Tibial nerve (tissue), 4 donors: Measurements from ENCODE around the gene ADRA2B. TPM values are rescaled to one million over a fixed set of nuclear protein-coding genes. Genes with fewer than 3 reads are reported as not detected.

ENCODE experiments used
- DNase-seq, 2 donors: peaks; one replicate each; pipeline ENCODE4 v3.0.0-alpha.2; 2019; ENCODE audit warnings: low spot score in 2 of 2
- H3K27ac ChIP-seq, 4 donors: fragments of 200-600 bp; sonication (generic) in 3 of 4; one replicate each; pipeline ENCODE4 v1.5.1; 2017 to 2019; ENCODE audit warnings: mild to moderate bottlenecking in 1 of 4
- H3K27me3 ChIP-seq, 2 donors: fragments of 200-600 bp; sonication (generic) in 1 of 2; one replicate each; pipeline versions ENCODE4 v1.5.1 to v1.6.0; 2017 to 2019
- H3K36me3 ChIP-seq, 3 donors: fragments of 200-600 bp; sonication (generic); one replicate each; pipeline ENCODE4 v1.5.1; 2018 to 2019
- H3K4me1 ChIP-seq, 4 donors: fragments of 200-600 bp; sonication (generic) in 3 of 4; one replicate each; pipeline ENCODE4 v1.5.1; 2017 to 2019
- H3K4me3 ChIP-seq, 4 donors: fragments of 200-600 bp; sonication (generic) in 3 of 4; one replicate each; pipeline ENCODE4 v1.5.1; 2017 to 2019; ENCODE audit warnings: mild to moderate bottlenecking in 1 of 4, moderate library complexity in 1 of 4
- H3K9me3 ChIP-seq, 4 donors: fragments of 200-600 bp; sonication (generic) in 3 of 4; one replicate each; pipeline ENCODE4 v1.5.1; 2017 to 2019
- EP300 ChIP-seq, 2 donors: sonication (generic); formaldehyde crosslinking; IDR thresholded peaks; one replicate each; pipeline ENCODE4 v1.6.1; 2017; ENCODE audit warnings: antibody characterized with exemption in 2 of 2, mild to moderate bottlenecking in 1 of 2
- POLR2A ChIP-seq, 2 donors: fragments of 450-650 bp; IDR thresholded peaks; one replicate each; pipeline ENCODE4 v1.6.1; 2017; ENCODE audit warnings: antibody characterized with exemption in 2 of 2, mild to moderate bottlenecking in 2 of 2, moderate library complexity in 2 of 2
- WGBS, 2 donors: methylation state at CpG; one replicate each; pipeline ENCODE4 v1.1.5; 2018; 5-methylcytosine and 5-hydroxymethylcytosine counted together
- total RNA-seq, 4 donors: library from RNA; depleted of rRNA; stranded (reverse); fragments of >200 nt; gene quantifications; one replicate each; pipeline ENCODE4 v1.1.0, GENCODE V29; 2016
- TF ChIP-seq, protein P1 (sequence below), 5 experiments: fragments of 200-600 bp in 3 of 5; fragments of 450-650 bp in 2 of 5; sonication (generic) in 3 of 5; IDR thresholded peaks; one replicate each; pipeline ENCODE4 v1.5.1; 2016 to 2019; ENCODE audit warnings: antibody characterized with exemption in 5 of 5, mild to moderate bottlenecking in 3 of 5, moderate library complexity in 2 of 5

Gene ADRA2B
- total RNA-seq, 4 donors from 2014 or later = 2.1 to 5.0 (median 4.7) TPM

DNA sequence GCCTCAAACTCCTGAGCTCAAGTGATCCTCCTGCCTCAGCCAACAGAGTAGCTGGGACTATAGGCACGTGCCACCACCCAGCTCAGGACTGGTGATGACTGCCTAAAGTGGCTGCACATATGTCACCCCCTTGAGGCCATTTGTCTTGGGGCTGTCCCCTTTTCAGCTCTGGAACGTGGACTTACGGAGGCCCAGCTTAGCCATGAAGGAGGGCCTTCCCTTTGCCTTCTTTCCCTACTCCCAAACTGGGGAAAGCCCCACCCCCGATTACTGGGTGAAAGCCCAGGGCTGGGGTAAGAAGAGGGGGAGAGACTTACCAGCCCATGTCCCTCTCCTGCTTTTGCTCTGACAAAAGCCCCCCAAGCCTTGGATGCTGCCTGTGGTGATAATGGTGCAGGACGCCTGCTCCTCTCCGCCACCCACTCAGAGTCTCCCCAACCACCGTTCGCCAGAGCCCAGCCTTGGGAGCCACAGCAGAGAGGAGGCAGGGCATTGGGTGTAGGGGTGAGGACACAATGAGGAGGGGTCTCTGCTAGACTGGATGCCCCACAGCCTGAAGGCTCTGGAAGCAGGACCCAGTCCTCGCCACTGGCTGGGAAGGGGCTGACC, 31.3 kb upstream of the ADRA2B start:
- WGBS, 2 donors = 65 to 74% methylated on average over 9 of the region's 9 CpGs
- Histone ChIP-seq H3K27ac (peak overlapping the region in 1 of 4 donors; percentile 83), H3K36me3 (no peaks in the 10 kb centered on the region)

DNA sequence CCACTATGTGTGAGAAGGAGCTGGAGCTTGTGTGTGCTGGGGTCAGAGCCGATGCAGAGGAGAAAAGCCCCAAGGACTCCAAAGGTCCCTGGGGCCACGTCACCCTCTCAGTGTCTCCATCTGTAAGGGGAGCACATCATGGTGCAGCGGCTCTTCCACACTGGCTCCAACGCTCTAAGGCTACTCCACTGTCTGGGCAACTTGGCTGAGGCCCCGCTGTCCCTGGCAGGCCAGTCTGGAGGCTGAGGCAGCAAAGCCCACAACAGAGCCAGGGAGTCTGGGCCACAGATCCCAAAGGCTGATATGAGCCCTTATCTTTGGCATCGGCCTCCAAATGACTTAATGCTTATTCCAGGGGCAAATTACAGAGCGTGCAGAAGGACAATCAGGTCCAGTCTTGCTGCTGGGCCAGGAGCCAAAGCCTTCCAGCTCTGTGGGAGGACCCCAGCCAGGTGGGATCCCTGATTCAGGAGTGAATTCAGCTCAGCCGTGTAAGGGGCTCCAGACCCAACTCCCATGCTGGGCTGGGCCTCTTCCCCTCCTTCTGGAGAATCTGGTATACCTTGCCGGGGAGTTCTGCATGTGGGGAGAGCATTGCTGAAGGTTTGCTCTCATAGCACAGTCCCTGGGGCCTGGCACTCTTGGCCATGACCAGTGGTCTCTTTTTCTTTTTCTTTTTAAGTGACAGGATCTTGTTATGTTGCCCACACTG, 30.7 kb upstream of the ADRA2B start:
- no peaks in the 10 kb centered on the region for H3K9me3 ChIP-seq
- WGBS, 2 donors = 79 to 84% methylated on average over 8 to 9 of the region's 9 CpGs
- H3K4me3 ChIP-seq = no peak overlapping the region
- H3K36me3 ChIP-seq = no peaks in the 10 kb centered on the region
- DNase-seq = no peak
- TF ChIP-seq EP300 (IDR thresholded peaks at IDR 0.05) = no peak
- TF ChIP-seq, protein P1, sequence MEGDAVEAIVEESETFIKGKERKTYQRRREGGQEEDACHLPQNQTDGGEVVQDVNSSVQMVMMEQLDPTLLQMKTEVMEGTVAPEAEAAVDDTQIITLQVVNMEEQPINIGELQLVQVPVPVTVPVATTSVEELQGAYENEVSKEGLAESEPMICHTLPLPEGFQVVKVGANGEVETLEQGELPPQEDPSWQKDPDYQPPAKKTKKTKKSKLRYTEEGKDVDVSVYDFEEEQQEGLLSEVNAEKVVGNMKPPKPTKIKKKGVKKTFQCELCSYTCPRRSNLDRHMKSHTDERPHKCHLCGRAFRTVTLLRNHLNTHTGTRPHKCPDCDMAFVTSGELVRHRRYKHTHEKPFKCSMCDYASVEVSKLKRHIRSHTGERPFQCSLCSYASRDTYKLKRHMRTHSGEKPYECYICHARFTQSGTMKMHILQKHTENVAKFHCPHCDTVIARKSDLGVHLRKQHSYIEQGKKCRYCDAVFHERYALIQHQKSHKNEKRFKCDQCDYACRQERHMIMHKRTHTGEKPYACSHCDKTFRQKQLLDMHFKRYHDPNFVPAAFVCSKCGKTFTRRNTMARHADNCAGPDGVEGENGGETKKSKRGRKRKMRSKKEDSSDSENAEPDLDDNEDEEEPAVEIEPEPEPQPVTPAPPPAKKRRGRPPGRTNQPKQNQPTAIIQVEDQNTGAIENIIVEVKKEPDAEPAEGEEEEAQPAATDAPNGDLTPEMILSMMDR (IDR thresholded peaks at IDR 0.05) = no peak
- no peak for TF ChIP-seq POLR2A (IDR thresholded peaks at IDR 0.05)
- H3K27me3 ChIP-seq = peaks cover 0 to 13% of the 10 kb centered on the region in 2 donors
- H3K27ac ChIP-seq = peak overlapping the region in 1 of 4 donors; percentile 83
- peaks cover 0 to 32% (median 15%) of the 10 kb centered on the region in 4 donors for H3K4me1 ChIP-seq

More for the DNA sequence above, 31.3 kb upstream of the ADRA2B start:
- DNase-seq = no peak
- Histone ChIP-seq H3K4me3 (no peak overlapping the region), H3K27me3 (peaks cover 0 to 13% of the 10 kb centered on the region in 2 donors), H3K4me1 (peaks cover 0 to 32% (median 15%) of the 10 kb centered on the region in 4 donors), H3K9me3 (no peaks in the 10 kb centered on the region)
- TF ChIP-seq POLR2A (IDR thresholded peaks at IDR 0.05) = no peak
- TF ChIP-seq EP300 (IDR thresholded peaks at IDR 0.05) = no peak
- TF ChIP-seq, protein P1 (IDR thresholded peaks at IDR 0.05) = no peak

DNA sequence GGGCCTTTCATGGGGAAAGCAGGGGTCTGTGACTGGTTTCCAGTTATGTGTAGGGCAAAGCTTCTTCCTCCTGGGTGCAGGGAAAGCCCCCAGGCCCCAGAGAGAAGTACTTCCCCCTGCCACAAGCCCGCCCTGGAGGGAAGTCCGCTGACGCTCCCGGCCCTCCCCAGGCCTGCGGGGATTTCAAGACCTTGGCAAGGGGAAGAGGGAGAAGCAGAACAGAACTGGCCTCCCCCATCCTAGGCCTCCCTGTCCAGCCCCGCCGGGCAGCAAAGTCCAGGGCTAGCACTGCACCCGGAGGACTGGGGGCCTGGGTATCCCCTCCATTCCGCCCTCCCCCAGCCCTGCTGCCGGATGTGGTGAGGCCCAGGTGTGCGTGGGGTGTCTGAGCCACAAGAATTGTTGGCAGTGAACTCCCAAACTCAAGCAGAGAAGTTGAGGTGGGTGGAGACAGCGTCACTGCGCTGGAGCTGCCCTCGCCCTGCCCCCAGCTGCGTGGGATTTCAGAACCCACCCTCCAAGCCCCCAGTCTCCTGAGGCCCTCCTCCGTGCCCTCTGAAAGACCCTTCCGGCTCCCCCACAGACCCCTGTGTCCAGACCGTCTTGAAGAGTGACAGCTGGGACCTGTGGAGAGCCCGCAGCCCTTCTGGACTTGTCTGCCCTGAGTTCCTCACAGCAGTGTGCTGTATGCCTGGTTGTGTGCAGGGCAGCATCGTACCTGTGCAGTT, 29.9 kb upstream of the ADRA2B start:
- Histone ChIP-seq H3K27ac (peak overlapping the region in 2 of 4 donors; percentile 56 to 83), H3K36me3 (no peaks in the 10 kb centered on the region), H3K9me3 (no peaks in the 10 kb centered on the region), H3K4me1 (peaks cover 0 to 32% (median 15%) of the 10 kb centered on the region in 4 donors), H3K27me3 (peaks cover 0 to 13% of the 10 kb centered on the region in 2 donors), H3K4me3 (peak overlapping the region in 2 of 4 donors; percentile 14 to 69)
- TF ChIP-seq, protein P1 (IDR thresholded peaks at IDR 0.05) = no peak
- no peak for TF ChIP-seq EP300 (IDR thresholded peaks at IDR 0.05)
- no peak for TF ChIP-seq POLR2A (IDR thresholded peaks at IDR 0.05)
- no peak for DNase-seq
- WGBS, 2 donors = 71 to 72% methylated on average over 16 to 20 of the region's 20 CpGs

DNA sequence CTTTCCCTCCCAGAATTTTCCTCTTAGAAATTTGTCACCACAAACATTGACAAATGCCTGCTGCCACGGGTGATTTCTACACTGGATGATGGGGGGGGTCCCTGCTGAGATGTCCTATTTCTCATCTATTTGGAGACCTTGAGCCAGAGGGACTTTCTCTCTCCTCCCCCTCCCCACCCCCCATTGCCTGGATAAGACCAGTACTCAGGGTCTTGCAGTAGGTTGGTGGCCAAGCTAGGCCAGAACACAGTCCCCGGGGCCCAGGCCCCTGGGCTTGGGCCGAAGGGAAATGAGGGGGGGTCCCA, 29.4 kb upstream of the ADRA2B start:
- Histone ChIP-seq H3K9me3 (no peaks in the 10 kb centered on the region), H3K4me3 (peak overlapping the region in 2 of 4 donors; percentile 60 to 69), H3K27me3 (peaks cover 0 to 13% of the 10 kb centered on the region in 2 donors), H3K4me1 (peaks cover 0 to 32% (median 15%) of the 10 kb centered on the region in 4 donors), H3K36me3 (no peaks in the 10 kb centered on the region), H3K27ac (peak overlapping the region; percentile 45 to 83 (median 58))
- no peak for DNase-seq
- 34 to 72% methylated on average over 3 of the region's 3 CpGs for WGBS, 2 donors
- TF ChIP-seq, protein P1 (IDR thresholded peaks at IDR 0.05) = no peak
- TF ChIP-seq POLR2A (IDR thresholded peaks at IDR 0.05) = no peak
- no peak for TF ChIP-seq EP300 (IDR thresholded peaks at IDR 0.05)
